Heart right ventricle (tissue), 16 donors: ENCODE measurements around the gene SHROOM2. TPM values are rescaled to one million over a fixed set of nuclear protein-coding genes. Genes with fewer than 3 reads are reported as not detected.

ENCODE experiments used
- ATAC-seq, 8 donors: fragments of 200-7000 bp; cut with Tn5 transposase; one replicate each; pipeline ENCODE4 v1.9.1; 2020; ENCODE audit warnings: mild to moderate bottlenecking in 8 of 8, moderate library complexity in 8 of 8, moderate number of reproducible peaks in 1 of 8
- DNase-seq, 2 donors: peaks; one replicate each; pipeline ENCODE4 v3.0.0-alpha.2; 2020
- H3K27ac ChIP-seq, 10 donors: fragments of 200-600 bp; sonication (generic) in 2 of 10; one replicate each; pipeline versions ENCODE4 v1.5.0 to v1.8.0; 2020 to 2022; ENCODE audit warnings: mild to moderate bottlenecking in 3 of 10
- H3K27me3 ChIP-seq, 7 donors: fragments of 200-600 bp; one replicate each; pipeline ENCODE4 v1.8.0; 2021 to 2022; ENCODE audit warnings: mild to moderate bottlenecking in 2 of 7
- H3K36me3 ChIP-seq, 9 donors: fragments of 200-600 bp; sonication (generic) in 1 of 9; one replicate each; pipeline versions ENCODE4 v1.5.0 to v1.8.0; 2020 to 2022; ENCODE audit warnings: mild to moderate bottlenecking in 2 of 9
- H3K4me1 ChIP-seq, 9 donors: fragments of 200-600 bp; sonication (generic) in 1 of 9; one replicate each; pipeline versions ENCODE4 v1.5.0 to v1.8.0; 2020 to 2022; ENCODE audit warnings: mild to moderate bottlenecking in 4 of 9
- H3K4me3 ChIP-seq, 10 donors: fragments of 200-600 bp; sonication (generic) in 2 of 10; one replicate each; pipeline versions ENCODE4 v1.5.0 to v1.8.0; 2020 to 2022; ENCODE audit warnings: mild to moderate bottlenecking in 7 of 10, moderate library complexity in 2 of 10
- H3K9me3 ChIP-seq, 11 donors: fragments of 200-600 bp in 10 of 11; sonication (generic) in 2 of 11; one replicate each; pipeline versions ENCODE4 v1.5.0 to v1.8.0; 2013 to 2022; ENCODE audit warnings: mild to moderate bottlenecking in 2 of 11, control low read depth in 1 of 11, moderate library complexity in 1 of 11
- CTCF ChIP-seq, 9 donors: fragments of 200-600 bp; sonication (generic) in 2 of 9; IDR thresholded peaks; one replicate each; pipeline versions ENCODE4 v1.5.0 to v1.8.0; 2021 to 2022; ENCODE audit warnings: antibody characterized with exemption in 9 of 9, mild to moderate bottlenecking in 5 of 9, moderate library complexity in 1 of 9
- WGBS, 2 donors: extraction: QIAGEN DNeasy Blood & Tissue Kit; methylation state at CpG; one replicate each; pipeline ENCODE4 v1.1.7; 2013; ENCODE audit warnings: inconsistent platforms in 1 of 2; 5-methylcytosine and 5-hydroxymethylcytosine counted together
- intact Hi-C, 10 donors: fragments of 100-400 bp; cut with DNase I; formaldehyde crosslinking; loops; one replicate each; pipeline versions ENCODE4 v1.11.1 to v1.14.2; 2022
- polyA plus RNA-seq, 2 donors: library from polyadenylated mRNA; stranded (reverse); fragments of 200-250 nt; gene quantifications; one replicate each; pipeline ENCODE4 v1.2.3, GENCODE V29; 2013
- total RNA-seq, 10 donors: library from RNA; stranded (reverse); fragmentation: NEBNext Ultra II Directional in 3 of 10; extraction: Animal tissue kit (Norgen Biotek cat#: 25700) in 3 of 10; gene quantifications; one replicate each; pipeline versions ENCODE4 v1.2.1 to v1.2.4, GENCODE V29; 2021 to 2023
- donor health status: Arrhythmogenic right ventricular cardiomyopathy.
- donor health status: ischemic (EF 13 %, LVEDD 7.1; RV severe dilation, severe dysfunction).
- donor health status: healthy with polysubstance abuse.
- donor health status: DM: no; HTN: yes; CAD: no.
- donor health status: DM: no; HTN: no; CAD: no.
- donor health status: ischemic (EF 25% LVEDD 6.9; RV normal size, moderate dysfunction).
- donor health status: ischemic (EF 25% LVEDD 5.7; RV mildly dilated, moderate dysfunction).
- donor health status: healthy.
- donor health status: DM: yes; HTN: yes; CAD: no.
- donor health status: Ischemic cardiomyopathy.
- donor health status: ischemic (EF 35%, LVEDD 5.7; RV mildly dilated, moderate dysfunction).
- donor health status: nonischemic (EF 11% LVEDD 7.7; RV severe dilation, severe dysfunction).
- donor health status: DM: yes; HTN: yes; CAD: no.
- donor health status: PGD.
- donor health status: ischemic (EF 29% LVEDD 5.4; RV normal size, mild dysfunction).
- donor health status: nonischemic (EF 23%, LVEDD 6.1; RV moderate dilation, normal function).

SHROOM2 gene
- total and polyA plus RNA-seq, 12 donors, result 0.13 to 1.7 (median 0.44) TPM

GRCh38 chrX:9997524-9997923 lies 211.3 kb downstream of the SHROOM2 start:
- intact Hi-C loops, result loop anchor here in 7 of 10 donors (2.0 to 10.0 kb wide), 3 partner anchors 113 to 120 kb away; no protein-coding TSS in a partner anchor
- 79 to 80% methylated on average over 8 of the region's 8 CpGs for WGBS, 2 donors
- peaks cover 0 to 4% (median 0%) of the 10 kb centered on the region in 9 donors for H3K4me1 ChIP-seq

More at GRCh38 chrX:9997524-9997923, 211.3 kb downstream of the SHROOM2 start:
- no peak for TF ChIP-seq CTCF (IDR thresholded peaks at IDR 0.05)
- Histone ChIP-seq H3K4me3 (no peak overlapping the region), H3K27me3 (peaks cover 0 to 8% (median 0%) of the 10 kb centered on the region in 7 donors), H3K36me3 (no peaks in the 10 kb centered on the region), H3K9me3 (no peaks in the 10 kb centered on the region), H3K27ac (no peak overlapping the region)
- ATAC-seq, result peak in 6 of 8 donors; percentile 57 to 85 (median 79)
- DNase-seq, result peak in 1 of 2 donors; percentile 29

Other genes with a start within 250 kb of the SHROOM2 start
- gene GPR143, start 20.6 kb upstream of the SHROOM2 start, total RNA-seq, result under 1 TPM in 2 of 10 donors, not detected in 8; 0.30 to 0.58 TPM
- under 1 TPM in 1 of 2 donors, not detected in 1; 0.06 TPM for gene GPR143, start 20.6 kb upstream of the SHROOM2 start, polyA plus RNA-seq
- not detected for gene CLDN34, start 180.9 kb downstream of the SHROOM2 start, total RNA-seq
- gene CLDN34, start 180.9 kb downstream of the SHROOM2 start, polyA plus RNA-seq, result not detected